Activated T-helper 1 cell treated with anti-CD3 and anti-CD28 coated beads, Interleukin-12 subunit alpha, Interleukin-12 subunit beta, Interleukin-2, Interleukin-4 antibody, amounts not matched to agents 30 ng/mL and 10 ng/mL and 1 ng/mL, durations not matched to agents 14 hours and 24 hours and 36 hours (primary cell): ENCODE measurements around the gene RHO. TPM values are rescaled to one million over a fixed set of nuclear protein-coding genes. Genes with fewer than 3 reads are reported as not detected.
"Not testable (repeated sequence)": the region's sequence is repeated elsewhere in the genome, so short reads cannot be mapped to it uniquely, and the experiment has no call there.

Source experiments
- DNase-seq: peaks from one replicate; pipeline ENCODE4 v3.0.0; 2021; ENCODE audit warnings: low spot score
- H3K27ac Mint-ChIP-seq: one replicate; pipeline ENCODE4 v1.8.0; 2021; ENCODE audit warnings: mild to moderate bottlenecking, mixed read lengths
- H3K27me3 Mint-ChIP-seq: one replicate; pipeline ENCODE4 v1.8.0; 2022; ENCODE audit warnings: mild to moderate bottlenecking, moderate library complexity, mixed read lengths; ENCODE audit not compliant: insufficient read depth
- H3K36me3 Mint-ChIP-seq: one replicate; pipeline ENCODE4 v1.8.0; 2021; ENCODE audit warnings: low read depth, mixed read lengths
- H3K4me1 Mint-ChIP-seq: one replicate; pipeline ENCODE4 v1.8.0; 2021; ENCODE audit warnings: low read depth, mixed read lengths
- H3K4me3 Mint-ChIP-seq: one replicate; pipeline ENCODE4 v1.8.0; 2021; ENCODE audit warnings: mild to moderate bottlenecking, moderate library complexity, mixed read lengths
- H3K9me3 Mint-ChIP-seq: one replicate; pipeline ENCODE4 v1.8.0; 2021; ENCODE audit warnings: mixed read lengths
- intact Hi-C: fragments of 100-400 bp; cut with micrococcal nuclease; formaldehyde crosslinking; loops from one replicate; pipeline ENCODE4 v1.15.1; 2024
- total RNA-seq: library from RNA; stranded (reverse); gene quantifications from 2 replicates; pipeline ENCODE4 v1.2.3, GENCODE V29; 2022

Gene RHO
- not detected in 2 replicates for total RNA-seq

DNA sequence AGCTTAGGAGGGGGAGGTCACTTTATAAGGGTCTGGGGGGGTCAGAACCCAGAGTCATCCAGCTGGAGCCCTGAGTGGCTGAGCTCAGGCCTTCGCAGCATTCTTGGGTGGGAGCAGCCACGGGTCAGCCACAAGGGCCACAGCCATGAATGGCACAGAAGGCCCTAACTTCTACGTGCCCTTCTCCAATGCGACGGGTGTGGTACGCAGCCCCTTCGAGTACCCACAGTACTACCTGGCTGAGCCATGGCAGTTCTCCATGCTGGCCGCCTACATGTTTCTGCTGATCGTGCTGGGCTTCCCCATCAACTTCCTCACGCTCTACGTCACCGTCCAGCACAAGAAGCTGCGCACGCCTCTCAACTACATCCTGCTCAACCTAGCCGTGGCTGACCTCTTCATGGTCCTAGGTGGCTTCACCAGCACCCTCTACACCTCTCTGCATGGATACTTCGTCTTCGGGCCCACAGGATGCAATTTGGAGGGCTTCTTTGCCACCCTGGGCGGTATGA is at the start of gene RHO:
TSS of gene RHO (plus strand) at position 51 of the 512 bp plus-strand sequence. CDS start at position 146, 95 bp downstream.
- intact Hi-C loops: no loop called here
- H3K27me3 Mint-ChIP-seq: no peaks in the 10 kb centered on the region
- H3K4me3 Mint-ChIP-seq: no peak within 1 kb of the TSS
- no peaks in the 10 kb centered on the region for H3K36me3 Mint-ChIP-seq
- DNase-seq: no peak
- H3K27ac Mint-ChIP-seq: no peak within 1 kb of the TSS
- no peaks in the 10 kb centered on the region for H3K9me3 Mint-ChIP-seq
- H3K4me1 Mint-ChIP-seq: no peaks in the 10 kb centered on the region

DNA sequence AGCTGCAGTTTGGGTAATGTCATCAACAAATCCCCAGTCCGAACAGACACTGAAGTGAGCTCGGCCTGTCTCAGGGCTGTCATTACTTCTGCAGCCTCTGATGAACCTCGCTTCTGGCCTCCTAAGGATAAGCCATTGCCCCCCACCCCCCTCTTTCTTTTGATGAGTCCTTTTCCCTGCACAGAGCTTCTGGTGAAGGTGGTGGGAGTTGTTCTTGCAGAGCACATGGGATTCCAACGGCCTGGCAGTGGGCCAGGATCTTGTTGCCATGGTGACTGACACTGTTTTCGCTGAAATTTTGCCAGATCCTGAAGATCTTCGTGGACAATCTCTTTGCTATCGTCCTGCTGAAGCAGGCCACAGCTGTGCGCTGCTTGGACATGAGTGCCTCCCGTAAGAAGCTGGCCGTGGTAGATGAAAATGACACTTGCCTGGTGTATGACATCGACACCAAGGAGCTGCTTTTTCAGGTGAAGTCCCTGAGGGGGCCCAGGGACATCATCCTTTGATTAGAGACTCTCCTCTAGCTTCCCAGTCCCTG is 47.1 kb upstream of the RHO start:
- H3K9me3 Mint-ChIP-seq, DNase-seq, H3K4me3 Mint-ChIP-seq, H3K4me1 Mint-ChIP-seq, H3K27me3 Mint-ChIP-seq, intact Hi-C loops: not testable (repeated sequence)
- Mint-ChIP-seq H3K27ac (peak overlapping the region; percentile 82), H3K36me3 (peaks cover 11% of the 10 kb centered on the region)

DNA sequence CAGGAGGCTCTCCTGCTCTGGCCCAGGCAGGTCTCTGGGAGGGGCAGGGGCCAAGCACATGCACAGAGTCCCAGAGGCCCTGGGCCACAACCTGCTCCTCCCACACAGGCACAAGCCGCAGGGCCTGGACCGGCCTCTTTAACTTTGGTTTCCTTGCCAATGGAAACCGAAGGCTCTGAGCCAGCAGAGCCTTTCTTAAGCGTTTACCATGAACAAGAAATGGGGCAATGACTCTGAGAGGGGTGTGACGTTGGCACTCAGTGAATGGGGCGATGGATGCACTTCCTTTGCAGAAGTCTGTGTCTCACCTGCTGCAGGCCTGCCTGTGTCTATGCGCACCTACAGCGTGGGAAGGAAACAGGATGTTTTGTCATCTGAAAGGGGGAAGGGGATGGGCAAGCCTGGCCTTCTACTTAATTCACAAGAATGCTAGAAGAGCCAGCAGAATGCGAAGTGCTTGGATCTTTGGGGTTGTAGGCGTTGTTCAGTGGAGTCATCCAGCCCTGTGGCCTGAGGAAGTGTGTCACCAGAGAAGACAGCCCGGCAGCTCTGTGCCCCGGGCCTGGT is 46.6 kb upstream of the RHO start:
- Mint-ChIP-seq H3K36me3 (peaks cover 11% of the 10 kb centered on the region), H3K27ac (peak overlapping the region; percentile 82), H3K27me3 (no peaks in the 10 kb centered on the region), H3K4me3 (no peak overlapping the region), H3K4me1 (peaks cover 8% of the 10 kb centered on the region), H3K9me3 (no peaks in the 10 kb centered on the region)
- intact Hi-C loops: no loop called here
- DNase-seq: peak; percentile 4

DNA sequence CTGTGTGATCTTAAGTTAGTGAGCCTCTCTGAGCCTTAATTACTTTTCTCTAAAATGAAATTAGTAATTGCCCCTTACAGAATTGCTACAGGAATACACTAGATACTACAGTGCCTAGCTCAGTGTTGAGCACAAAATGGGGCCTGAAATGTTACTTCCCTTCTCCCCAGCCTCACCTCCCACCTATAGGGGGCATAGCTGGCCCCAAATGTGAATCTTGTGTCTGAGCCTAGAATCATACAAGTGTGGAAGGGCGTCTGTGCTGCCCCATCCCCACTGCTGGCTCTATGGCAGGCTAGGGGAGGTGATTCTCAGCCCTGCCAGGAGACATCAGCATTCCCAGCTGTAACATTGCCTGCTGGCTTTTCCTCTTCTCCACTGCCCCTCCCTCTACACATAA is 45.7 kb upstream of the RHO start:
- Mint-ChIP-seq H3K36me3 (peaks cover 11% of the 10 kb centered on the region), H3K27ac (no peak overlapping the region), H3K9me3 (no peaks in the 10 kb centered on the region), H3K27me3 (no peaks in the 10 kb centered on the region), H3K4me1 (peaks cover 8% of the 10 kb centered on the region), H3K4me3 (no peak overlapping the region)
- no peak for DNase-seq
- intact Hi-C loops: no loop called here

DNA sequence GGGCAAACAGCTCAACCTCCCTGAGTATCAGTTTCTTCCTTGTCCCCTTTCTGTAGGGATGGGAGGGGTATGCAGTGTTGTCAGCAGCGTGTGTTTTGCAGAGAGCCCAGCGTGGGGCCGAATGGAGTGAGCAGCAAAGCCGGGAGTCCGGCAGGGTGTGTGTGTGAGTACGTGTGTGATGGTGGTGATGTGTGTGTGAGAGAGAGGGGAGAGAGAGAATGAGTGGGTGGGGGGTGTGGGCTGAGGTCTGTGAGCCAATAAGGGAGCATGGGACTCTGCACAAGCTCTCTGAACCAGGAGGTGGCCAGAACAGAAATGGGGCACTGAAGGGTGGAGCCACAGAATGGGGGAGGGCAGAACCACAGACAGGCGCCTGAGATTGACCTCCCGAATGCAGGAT is 44.6 kb upstream of the RHO start:
- Mint-ChIP-seq H3K4me3 (no peak overlapping the region), H3K27me3 (no peaks in the 10 kb centered on the region), H3K4me1 (peaks cover 8% of the 10 kb centered on the region), H3K36me3 (peaks cover 11% of the 10 kb centered on the region), H3K9me3 (no peaks in the 10 kb centered on the region), H3K27ac (no peak overlapping the region)
- no peak for DNase-seq
- intact Hi-C loops: no loop called here

DNA sequence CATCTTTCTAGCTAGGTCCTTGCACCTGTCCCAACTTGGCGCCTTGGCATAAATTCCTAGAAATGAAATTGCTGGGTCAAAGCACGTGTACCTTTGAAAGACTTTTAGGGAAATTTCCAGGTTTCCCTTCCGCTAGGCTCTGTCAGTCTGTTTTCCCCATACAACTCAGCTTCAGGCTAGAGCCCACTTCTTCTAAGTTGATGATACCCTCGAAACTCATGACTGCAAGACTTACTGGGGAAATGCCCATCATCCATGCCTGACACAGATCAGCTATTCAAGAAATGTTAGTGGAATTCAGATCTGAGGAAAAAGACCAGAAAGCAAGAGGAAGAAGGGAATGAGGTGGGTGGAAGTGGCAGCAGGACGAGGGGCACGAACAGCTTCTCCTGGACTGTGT is 43.3 kb upstream of the RHO start:
- H3K27ac Mint-ChIP-seq, intact Hi-C loops, DNase-seq, H3K4me1 Mint-ChIP-seq, H3K4me3 Mint-ChIP-seq, H3K36me3 Mint-ChIP-seq, H3K27me3 Mint-ChIP-seq, H3K9me3 Mint-ChIP-seq: not testable (repeated sequence)

DNA sequence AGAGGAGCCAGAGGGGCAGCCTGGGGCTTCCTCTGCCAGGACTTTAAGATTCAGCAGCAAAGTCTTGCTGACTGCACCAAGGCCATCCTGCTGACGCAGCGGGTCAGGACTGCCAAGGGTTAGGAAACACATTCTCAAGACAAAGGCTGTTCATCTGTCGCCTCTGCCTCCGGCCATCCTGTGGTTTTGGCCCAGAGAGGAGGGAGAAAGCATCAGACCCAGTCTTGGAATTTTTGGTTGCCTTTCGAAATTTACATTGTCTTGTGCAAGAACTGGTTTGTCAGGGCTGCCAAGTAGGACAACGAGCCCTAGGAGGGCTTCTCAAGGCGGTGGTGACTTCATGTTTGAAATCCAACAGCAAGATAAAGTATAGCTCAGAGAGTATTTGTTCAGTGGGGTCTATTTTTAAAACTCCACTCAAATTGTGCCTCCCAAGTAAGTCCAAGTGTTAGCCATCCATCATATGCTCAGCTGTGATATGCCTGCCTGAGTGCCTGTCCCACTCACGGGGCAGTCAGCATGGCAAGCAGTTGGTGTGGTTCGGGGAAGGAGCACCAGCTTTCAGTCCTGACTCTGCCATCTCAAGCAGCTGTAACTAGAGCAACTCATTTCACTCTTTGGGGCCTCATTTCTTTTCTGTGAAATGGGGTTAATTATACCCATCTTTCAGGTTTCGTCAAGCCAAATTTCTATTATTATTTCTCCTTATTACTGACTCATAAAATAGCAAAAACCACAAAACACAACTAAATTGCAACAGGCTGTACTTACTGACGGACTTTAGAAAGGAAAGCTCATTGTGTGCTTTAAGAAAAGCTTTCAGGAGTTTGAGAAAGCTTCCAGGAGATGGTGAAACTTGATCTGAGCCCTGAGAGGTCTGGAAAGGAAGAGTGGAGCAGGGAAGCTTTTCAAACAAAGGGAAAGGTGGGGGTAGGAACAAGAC is 42.4 kb upstream of the RHO start:
- no peak overlapping the region for H3K27ac Mint-ChIP-seq
- intact Hi-C loops: no loop called here
- DNase-seq: no peak

DNA sequence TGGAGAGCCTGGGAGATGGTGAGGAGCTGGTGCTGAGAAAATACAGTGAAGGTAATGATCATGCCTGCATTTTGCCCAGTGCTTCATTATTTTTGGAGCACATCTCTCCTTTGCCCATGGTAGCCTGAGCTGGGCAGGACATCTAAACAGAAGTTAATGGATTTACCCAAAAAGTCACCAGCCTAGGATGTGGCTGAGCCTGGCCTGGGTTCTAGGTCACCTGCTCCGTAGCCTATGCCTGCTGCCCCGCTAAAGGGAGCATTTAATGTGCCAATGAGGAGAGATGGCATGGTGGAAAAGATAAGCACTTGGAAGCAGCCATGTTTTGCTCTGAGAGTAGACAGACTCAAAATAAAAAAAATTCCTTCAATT is 41.8 kb upstream of the RHO start:
- H3K36me3 Mint-ChIP-seq: peaks cover 5% of the 10 kb centered on the region
- intact Hi-C loops: no loop called here
- H3K27ac Mint-ChIP-seq: no peak overlapping the region
- H3K9me3 Mint-ChIP-seq: no peaks in the 10 kb centered on the region
- DNase-seq: no peak
- H3K4me1 Mint-ChIP-seq: peaks cover 8% of the 10 kb centered on the region
- H3K27me3 Mint-ChIP-seq: no peaks in the 10 kb centered on the region
- H3K4me3 Mint-ChIP-seq: no peak overlapping the region

More for the DNA sequence above, 42.4 kb upstream of the RHO start:
- Mint-ChIP-seq H3K36me3 (peaks cover 5% of the 10 kb centered on the region), H3K4me3 (no peak overlapping the region), H3K27me3 (no peaks in the 10 kb centered on the region), H3K9me3 (no peaks in the 10 kb centered on the region), H3K4me1 (peaks cover 8% of the 10 kb centered on the region)

DNA sequence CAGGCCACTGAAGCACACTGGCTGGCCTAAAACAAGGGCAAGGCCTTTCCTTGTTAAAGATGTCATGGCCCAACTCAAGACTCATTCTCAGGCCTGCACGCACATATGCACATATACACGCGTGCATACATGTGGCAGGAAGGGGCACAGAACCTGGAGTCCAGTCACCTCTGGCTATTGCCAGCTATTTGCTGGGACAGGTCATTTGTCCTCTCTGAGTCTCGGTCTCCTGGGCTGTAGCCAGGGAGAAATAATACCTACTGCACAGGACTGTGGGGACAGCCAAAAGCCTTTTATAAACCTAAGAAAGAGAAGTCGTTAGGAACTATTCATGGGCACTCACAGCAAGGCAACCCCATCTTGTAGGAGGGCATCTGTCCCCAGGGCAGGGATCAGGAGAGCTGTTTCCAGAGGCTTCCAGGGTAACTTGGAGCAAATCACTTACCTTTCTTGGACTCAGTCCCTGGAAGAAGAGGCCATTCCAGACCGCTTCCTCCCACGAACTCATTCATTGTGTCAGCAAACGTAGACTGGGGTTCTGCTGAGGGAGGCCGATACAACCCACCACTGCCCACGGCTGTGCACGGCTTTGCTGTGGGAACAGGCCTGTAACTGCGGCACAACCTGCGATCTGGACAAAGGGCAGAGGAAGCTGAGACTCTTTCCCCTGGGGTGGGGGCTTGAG is 41.1 kb upstream of the RHO start:
- H3K36me3 Mint-ChIP-seq: peaks cover 3% of the 10 kb centered on the region
- no peaks in the 10 kb centered on the region for H3K27me3 Mint-ChIP-seq
- H3K27ac Mint-ChIP-seq: no peak overlapping the region
- no peaks in the 10 kb centered on the region for H3K9me3 Mint-ChIP-seq
- H3K4me3 Mint-ChIP-seq: no peak overlapping the region
- DNase-seq: no peak
- intact Hi-C loops: no loop called here
- H3K4me1 Mint-ChIP-seq: peaks cover 1% of the 10 kb centered on the region

DNA sequence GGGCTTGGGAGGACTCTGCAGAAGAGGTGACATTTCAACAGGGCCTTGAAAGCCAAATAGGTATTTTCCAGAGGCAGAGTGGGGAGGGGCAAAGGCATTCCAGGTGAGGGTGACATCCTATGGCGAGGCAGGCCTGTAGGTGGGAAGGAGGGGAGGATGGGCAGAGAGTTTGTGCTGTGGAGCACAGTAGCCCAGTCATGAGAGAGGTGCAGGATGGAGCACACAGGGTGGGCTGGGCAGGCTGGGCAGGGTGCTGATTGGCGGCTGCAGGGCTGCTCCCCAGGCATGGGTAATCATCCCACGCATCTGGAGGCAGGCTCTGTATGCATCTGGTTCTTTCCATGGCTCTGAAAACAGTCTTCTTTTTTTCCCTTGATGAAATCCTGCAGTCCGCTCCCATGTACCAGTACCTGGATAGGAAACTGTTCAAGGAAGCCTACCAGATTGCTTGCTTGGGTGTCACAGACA is 40.5 kb upstream of the RHO start:
- H3K4me1 Mint-ChIP-seq, H3K4me3 Mint-ChIP-seq, DNase-seq, H3K9me3 Mint-ChIP-seq, intact Hi-C loops, H3K36me3 Mint-ChIP-seq, H3K27me3 Mint-ChIP-seq, H3K27ac Mint-ChIP-seq: not testable (repeated sequence)

DNA sequence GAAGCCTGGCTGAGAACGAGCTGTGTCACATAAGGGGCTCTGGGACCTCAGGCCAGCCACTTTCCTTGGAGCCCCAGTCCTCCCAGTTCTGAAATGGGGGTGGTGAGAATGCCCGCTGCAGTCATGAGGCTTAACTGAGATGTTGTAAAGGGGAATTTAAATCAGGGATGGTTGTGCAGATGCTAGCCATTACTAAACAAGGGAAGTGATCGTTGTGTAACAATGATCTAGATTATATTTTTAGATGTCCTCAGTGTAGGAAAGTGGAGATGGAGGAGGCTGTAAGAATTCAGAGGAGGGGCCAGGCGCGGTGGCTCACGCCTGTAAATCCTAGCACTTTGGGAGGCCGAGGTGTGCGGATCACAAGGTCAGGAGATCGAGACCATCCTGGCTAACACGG is 39.2 kb upstream of the RHO start:
- H3K9me3 Mint-ChIP-seq, H3K27me3 Mint-ChIP-seq, intact Hi-C loops, H3K4me3 Mint-ChIP-seq, H3K4me1 Mint-ChIP-seq, H3K36me3 Mint-ChIP-seq, H3K27ac Mint-ChIP-seq, DNase-seq: not testable (repeated sequence)

DNA sequence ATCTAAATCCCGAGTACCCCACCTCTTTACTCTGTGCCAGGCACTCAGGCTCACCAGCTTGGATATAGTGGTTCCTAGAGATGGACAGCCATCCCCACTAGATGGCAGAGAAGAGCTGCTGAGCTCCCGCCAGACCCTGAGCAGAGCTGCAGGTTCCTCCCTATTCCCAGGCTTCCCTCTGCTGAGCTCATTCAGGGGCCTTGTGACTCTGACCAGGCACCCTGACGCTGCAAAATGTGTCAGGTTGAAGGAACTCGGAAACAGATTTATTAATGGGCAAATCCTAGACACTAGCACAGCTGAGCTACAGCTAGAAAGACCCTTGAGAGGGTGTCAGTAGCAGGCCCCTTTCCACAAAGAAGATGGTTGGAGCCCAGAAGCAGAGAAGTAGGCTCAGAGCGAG is 38.2 kb upstream of the RHO start:
- Mint-ChIP-seq H3K4me1 (no peaks in the 10 kb centered on the region), H3K27me3 (no peaks in the 10 kb centered on the region)

More for the DNA sequence above, 38.2 kb upstream of the RHO start:
- H3K36me3 Mint-ChIP-seq: no peaks in the 10 kb centered on the region
- no peaks in the 10 kb centered on the region for H3K9me3 Mint-ChIP-seq
- no peak overlapping the region for H3K27ac Mint-ChIP-seq
- peak; percentile 19 for DNase-seq
- H3K4me3 Mint-ChIP-seq: no peak overlapping the region
- intact Hi-C loops: loop anchor here (1.0 kb wide), 4 partner anchors 136 to 444 kb away; no protein-coding TSS in a partner anchor
